HG02588 (cell line): Measurements from ENCODE around the gene AP2A2.

Experiments
- ATAC-seq: cut with Tn5 transposase; IDR thresholded peaks from one replicate; pipeline ENCODE4 v1.9.1; 2021; ENCODE audit warnings: mild to moderate bottlenecking, moderate library complexity; ENCODE audit not compliant: unreplicated experiment

Gene AP2A2

GRCh38 chr11:898540-899190 lies 27.0 kb upstream of the AP2A2 start:
- ATAC-seq = no peak

GRCh38 chr11:899724-900123 lies 25.9 kb upstream of the AP2A2 start:
- ATAC-seq = no peak

- ATAC-seq = no peak
These were observed 25.1 kb upstream of the AP2A2 start for GRCh38 chr11:900545-900944.

GRCh38 chr11:901452-902061 lies 24.1 kb upstream of the AP2A2 start:
- ATAC-seq = no peak

- no peak for ATAC-seq
These were observed 21.3 kb upstream of the AP2A2 start for GRCh38 chr11:904380-904779.

- no peak for ATAC-seq
These were observed 19.7 kb upstream of the AP2A2 start for GRCh38 chr11:905952-906351.

- ATAC-seq = no peak
These were observed 18.0 kb upstream of the AP2A2 start for GRCh38 chr11:907668-908067.

- no peak for ATAC-seq
These were observed 17.4 kb upstream of the AP2A2 start for GRCh38 chr11:908273-908672.

- ATAC-seq = no peak
These were observed 16.3 kb upstream of the AP2A2 start for GRCh38 chr11:909406-909805.

GRCh38 chr11:910044-910588 lies 15.6 kb upstream of the AP2A2 start:
- ATAC-seq = no peak

- peak; percentile 83 for ATAC-seq
These were observed 15.1 kb upstream of the AP2A2 start, which contains the start of gene CHID1 for GRCh38 chr11:910589-911030. Gene CHID1, minus strand, starts transcription at chr11:910810. Its CDS starts 5,994 bp downstream, at chr11:904816.

- ATAC-seq = peak; percentile 28
These were observed 14.4 kb upstream of the AP2A2 start for GRCh38 chr11:911031-911889.

GRCh38 chr11:911890-912219 lies 13.8 kb upstream of the AP2A2 start:
- ATAC-seq = no peak

- no peak for ATAC-seq
These were observed 13.4 kb upstream of the AP2A2 start for GRCh38 chr11:912266-912665.

- ATAC-seq = no peak
These were observed 12.6 kb upstream of the AP2A2 start for GRCh38 chr11:913043-913442.

- ATAC-seq = no peak
These were observed 11.5 kb upstream of the AP2A2 start for GRCh38 chr11:914204-914603.

- no peak for ATAC-seq
These were observed 10.7 kb upstream of the AP2A2 start for GRCh38 chr11:914747-915501.

- no peak for ATAC-seq
These were observed 8.2 kb upstream of the AP2A2 start for GRCh38 chr11:917426-917825.

GRCh38 chr11:921921-922678 lies 3.6 kb upstream of the AP2A2 start:
- ATAC-seq = no peak
